ENCODE measurements around the gene KY. TPM values are rescaled to one million over a fixed set of nuclear protein-coding genes. Genes with fewer than 3 reads are reported as not detected.

The KY gene
- total RNA-seq, 1 experiment from 2014 or later = 0.29 TPM

DNA sequence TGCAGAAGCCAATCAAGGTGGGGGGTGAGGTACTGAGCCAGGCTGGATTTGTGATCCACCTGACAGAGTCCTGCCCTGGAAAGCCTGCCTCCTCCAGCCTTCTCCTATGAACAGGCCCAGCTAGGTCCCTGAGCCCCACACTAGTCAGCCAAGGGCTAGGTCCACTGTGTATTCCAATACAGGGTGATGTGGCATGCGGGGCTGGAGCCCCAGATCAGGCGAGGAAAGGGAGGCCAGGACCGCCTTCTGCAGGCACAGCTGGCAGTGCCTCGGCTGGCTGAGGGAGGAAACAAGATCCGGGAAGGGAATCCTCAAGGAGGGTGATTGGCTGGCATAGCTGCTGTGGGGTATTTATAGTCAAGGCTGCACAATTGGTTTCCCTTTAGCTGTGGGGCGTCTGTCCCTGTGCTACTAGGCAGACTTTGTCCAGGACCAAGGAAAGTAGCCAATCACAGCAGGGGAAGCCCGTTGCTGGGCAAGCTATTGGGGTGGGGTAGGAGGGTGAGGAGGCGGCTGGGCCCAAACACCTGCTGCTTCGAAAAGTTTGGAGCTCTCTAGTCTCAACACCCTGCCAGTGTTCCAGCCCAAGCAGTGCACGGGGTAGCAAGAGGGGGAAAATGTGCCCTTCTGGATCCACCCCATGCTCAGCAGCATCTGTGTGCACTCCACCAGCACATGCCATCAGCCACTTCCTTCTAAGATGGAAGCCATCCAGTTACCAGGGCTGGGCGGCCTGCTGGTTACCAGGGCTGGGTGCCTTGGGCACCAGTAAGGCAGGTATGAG lies 5.9 kb downstream of the KY start:
- no peaks in the 10 kb centered on the region for H3K27me3 ChIP-seq (ENCODE audit: low read length)
- no peaks in the 10 kb centered on the region for H4K20me1 ChIP-seq (ENCODE audit: low read length)
- H3K27ac ChIP-seq (ENCODE audit: low read length) = no peak overlapping the region
- no peaks in the 10 kb centered on the region for H3K9me3 ChIP-seq (ENCODE audit: low read length)
- H3F3A ChIP-seq (ENCODE audit: low read length, unreplicated experiment) = no peaks in the 10 kb centered on the region
- H3K79me2 ChIP-seq (ENCODE audit: low read length) = no peaks in the 10 kb centered on the region
- H3K4me3 ChIP-seq (ENCODE audit: low read length) = no peak overlapping the region
- no peaks in the 10 kb centered on the region for H3K4me1 ChIP-seq (ENCODE audit: insufficient read depth, low read length)
- ChIA-PET POLR2A (ENCODE audit: unreplicated experiment) (no interaction called here), CTCF (no interaction called here)
- intact Hi-C loops (cut with micrococcal nuclease) = no loop called here
- no peak overlapping the region for H2AFZ ChIP-seq (ENCODE audit: low read length)
- H3K36me3 ChIP-seq (ENCODE audit: low read depth, low read length) = no peaks in the 10 kb centered on the region
- no peak for DNase-seq
- BruUV-seq (replicated peaks) = no TSS peak
- no peak for TF ChIP-seq EZH2 (IDR thresholded peaks at IDR 0.05; ENCODE audit: low read length, unreplicated experiment)
- TF ChIP-seq, protein P1, sequence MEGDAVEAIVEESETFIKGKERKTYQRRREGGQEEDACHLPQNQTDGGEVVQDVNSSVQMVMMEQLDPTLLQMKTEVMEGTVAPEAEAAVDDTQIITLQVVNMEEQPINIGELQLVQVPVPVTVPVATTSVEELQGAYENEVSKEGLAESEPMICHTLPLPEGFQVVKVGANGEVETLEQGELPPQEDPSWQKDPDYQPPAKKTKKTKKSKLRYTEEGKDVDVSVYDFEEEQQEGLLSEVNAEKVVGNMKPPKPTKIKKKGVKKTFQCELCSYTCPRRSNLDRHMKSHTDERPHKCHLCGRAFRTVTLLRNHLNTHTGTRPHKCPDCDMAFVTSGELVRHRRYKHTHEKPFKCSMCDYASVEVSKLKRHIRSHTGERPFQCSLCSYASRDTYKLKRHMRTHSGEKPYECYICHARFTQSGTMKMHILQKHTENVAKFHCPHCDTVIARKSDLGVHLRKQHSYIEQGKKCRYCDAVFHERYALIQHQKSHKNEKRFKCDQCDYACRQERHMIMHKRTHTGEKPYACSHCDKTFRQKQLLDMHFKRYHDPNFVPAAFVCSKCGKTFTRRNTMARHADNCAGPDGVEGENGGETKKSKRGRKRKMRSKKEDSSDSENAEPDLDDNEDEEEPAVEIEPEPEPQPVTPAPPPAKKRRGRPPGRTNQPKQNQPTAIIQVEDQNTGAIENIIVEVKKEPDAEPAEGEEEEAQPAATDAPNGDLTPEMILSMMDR (conservative IDR thresholded peaks at IDR 0.05; ENCODE audit: low read depth, low read length) = no peak
- TF ChIP-seq EZH2phosphoT487 (IDR thresholded peaks at IDR 0.05; ENCODE audit: borderline replicate concordance, low read length) = no peak
- no peak for ATAC-seq
- H3K9ac ChIP-seq (ENCODE audit: low read length) = no peak overlapping the region
- no peak overlapping the region for H3K4me2 ChIP-seq (ENCODE audit: low read length)
- H3K9me2 ChIP-seq (replicated peaks; ENCODE audit: low read length) = no peaks in the 10 kb centered on the region

DNA sequence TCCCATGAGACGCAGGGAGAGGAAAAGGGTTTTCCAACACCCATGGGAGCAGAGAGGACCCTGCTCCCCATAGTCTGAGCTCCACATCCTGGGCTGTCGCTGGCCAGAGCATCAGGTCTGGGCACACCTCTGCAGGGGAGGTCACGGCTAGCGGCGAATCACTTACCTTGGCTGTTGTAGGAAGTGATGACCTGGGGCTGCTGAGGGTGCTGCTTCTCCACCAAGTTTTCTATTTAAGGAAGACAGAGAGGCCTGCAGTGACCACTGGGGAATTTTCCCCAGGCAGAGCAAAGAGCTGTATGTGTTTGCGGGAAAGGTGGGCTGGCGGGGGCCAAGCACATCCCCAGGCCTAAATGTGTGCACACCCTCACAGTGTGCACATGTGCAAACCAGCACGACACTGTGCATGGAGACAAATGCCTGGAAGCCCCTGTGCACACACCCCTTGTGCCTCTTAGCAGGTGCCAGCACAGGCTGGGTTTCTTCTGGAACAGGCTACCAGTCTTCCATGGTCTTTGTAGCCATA lies 7.6 kb downstream of the KY start:
- H3K4me1 ChIP-seq (ENCODE audit: insufficient read depth, low read length) = no peaks in the 10 kb centered on the region
- no peak overlapping the region for H3K4me3 ChIP-seq (ENCODE audit: low read length)
- H3K4me2 ChIP-seq (ENCODE audit: low read length) = no peak overlapping the region
- intact Hi-C loops (cut with micrococcal nuclease) = no loop called here
- H3K9ac ChIP-seq (ENCODE audit: low read length) = no peak overlapping the region
- H3K9me3 ChIP-seq (ENCODE audit: low read length) = no peaks in the 10 kb centered on the region
- no peak overlapping the region for H2AFZ ChIP-seq (ENCODE audit: low read length)
- CTCF ChIA-PET = no interaction called here
- TF ChIP-seq, protein P1 (conservative IDR thresholded peaks at IDR 0.05; ENCODE audit: low read depth, low read length) = no peak
- TF ChIP-seq EZH2phosphoT487 (IDR thresholded peaks at IDR 0.05; ENCODE audit: borderline replicate concordance, low read length) = no peak
- POLR2A ChIA-PET (ENCODE audit: unreplicated experiment) = no interaction called here
- H3F3A ChIP-seq (ENCODE audit: low read length, unreplicated experiment) = no peaks in the 10 kb centered on the region
- ATAC-seq = no peak
- no peaks in the 10 kb centered on the region for H3K9me2 ChIP-seq (replicated peaks; ENCODE audit: low read length)
- no peaks in the 10 kb centered on the region for H3K36me3 ChIP-seq (ENCODE audit: low read depth, low read length)
- H3K27ac ChIP-seq (ENCODE audit: low read length) = no peak overlapping the region
- DNase-seq = no peak
- BruUV-seq (replicated peaks) = no TSS peak
- H3K27me3 ChIP-seq (ENCODE audit: low read length) = no peaks in the 10 kb centered on the region
- H3K79me2 ChIP-seq (ENCODE audit: low read length) = no peaks in the 10 kb centered on the region
- H4K20me1 ChIP-seq (ENCODE audit: low read length) = no peaks in the 10 kb centered on the region

DNA sequence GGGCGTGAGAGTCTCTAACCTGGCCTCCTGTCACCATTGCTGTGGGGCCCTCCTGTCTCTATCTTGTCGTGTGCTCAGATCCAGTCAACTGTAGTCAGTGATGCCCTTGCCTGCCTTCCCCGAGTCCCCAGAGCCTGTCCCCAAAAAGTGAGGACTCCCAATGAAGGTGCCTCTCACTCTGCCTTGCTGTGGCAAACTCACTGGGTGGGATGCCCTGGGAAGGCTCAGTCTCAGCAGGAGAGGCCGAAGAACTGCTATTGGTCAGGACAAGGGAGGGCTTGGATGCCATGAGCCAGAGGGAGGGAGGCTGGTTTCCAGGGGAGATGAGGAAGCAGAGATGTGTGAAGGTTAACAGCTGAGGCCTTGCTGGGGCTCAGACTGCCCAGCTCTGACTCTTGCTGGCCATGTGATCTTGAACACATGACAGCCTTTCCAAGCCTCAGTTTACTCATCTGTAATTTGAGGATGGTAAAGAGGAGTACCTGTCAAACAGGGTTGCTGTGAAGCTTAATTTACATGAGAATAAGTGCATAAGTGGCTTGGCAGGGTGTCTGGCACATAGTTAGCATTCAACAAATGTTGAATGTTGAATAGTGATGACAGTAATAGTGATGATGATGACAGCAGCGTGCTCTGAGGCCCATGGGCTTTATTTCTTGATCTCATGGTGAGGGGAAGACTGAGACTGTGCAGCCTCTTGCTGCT lies 8.2 kb downstream of the KY start:
- H3K9me3 ChIP-seq (ENCODE audit: low read length) = no peaks in the 10 kb centered on the region
- no peaks in the 10 kb centered on the region for H3K27me3 ChIP-seq (ENCODE audit: low read length)
- no peaks in the 10 kb centered on the region for H3F3A ChIP-seq (ENCODE audit: low read length, unreplicated experiment)
- H2AFZ ChIP-seq (ENCODE audit: low read length) = no peak overlapping the region
- H3K4me1 ChIP-seq (ENCODE audit: insufficient read depth, low read length) = no peaks in the 10 kb centered on the region
- no peaks in the 10 kb centered on the region for H3K79me2 ChIP-seq (ENCODE audit: low read length)
- H3K36me3 ChIP-seq (ENCODE audit: low read depth, low read length) = no peaks in the 10 kb centered on the region
- no TSS peak for BruUV-seq (replicated peaks)
- no peak for ATAC-seq
- H3K27ac ChIP-seq (ENCODE audit: low read length) = no peak overlapping the region
- H3K9me2 ChIP-seq (replicated peaks; ENCODE audit: low read length) = no peaks in the 10 kb centered on the region
- ChIA-PET POLR2A (ENCODE audit: unreplicated experiment) (no interaction called here), CTCF (no interaction called here)
- no peak for TF ChIP-seq EZH2 (IDR thresholded peaks at IDR 0.05; ENCODE audit: low read length, unreplicated experiment)
- no peak for TF ChIP-seq EZH2phosphoT487 (IDR thresholded peaks at IDR 0.05; ENCODE audit: borderline replicate concordance, low read length)
- TF ChIP-seq, protein P1 (conservative IDR thresholded peaks at IDR 0.05; ENCODE audit: low read depth, low read length) = no peak
- intact Hi-C loops (cut with micrococcal nuclease) = no loop called here
- H3K4me2 ChIP-seq (ENCODE audit: low read length) = no peak overlapping the region
- DNase-seq = no peak
- H3K9ac ChIP-seq (ENCODE audit: low read length) = no peak overlapping the region
- no peaks in the 10 kb centered on the region for H4K20me1 ChIP-seq (ENCODE audit: low read length)
- no peak overlapping the region for H3K4me3 ChIP-seq (ENCODE audit: low read length)
